NCI-H526 treated with DMSO at 0.1 percent for 48 hours (cell line): ENCODE data around the gene MAP3K19.
"Not testable (repeated sequence)": the region's sequence is repeated elsewhere in the genome, so short reads cannot be mapped to it uniquely, and the experiment has no call there.

ENCODE experiments used
- DNase-seq: peaks from one replicate; lab custom pipeline; 2025; lab: John Stamatoyannopoulos, UW

The MAP3K19 gene

GRCh38 chr2:134985061-134985460 lies 62.2 kb downstream of the MAP3K19 start:
- no peak for DNase-seq

GRCh38 chr2:134982603-134983002 lies 64.6 kb downstream of the MAP3K19 start:
- no peak for DNase-seq

GRCh38 chr2:134980639-134981038 lies 66.6 kb downstream of the MAP3K19 start:
- no peak for DNase-seq

GRCh38 chr2:134979221-134979620 lies 68.0 kb downstream of the MAP3K19 start:
- no peak for DNase-seq

GRCh38 chr2:134977104-134977503 lies 70.1 kb downstream of the MAP3K19 start:
- DNase-seq = not testable (repeated sequence)

GRCh38 chr2:134976074-134976702 lies 71.1 kb downstream of the MAP3K19 start:
- DNase-seq = no peak

GRCh38 chr2:134975281-134976009 lies 71.8 kb downstream of the MAP3K19 start:
- DNase-seq = peak; percentile 5

GRCh38 chr2:134973241-134974138 lies 73.8 kb downstream of the MAP3K19 start:
- no peak for DNase-seq

GRCh38 chr2:134967166-134967565 lies 80.1 kb downstream of the MAP3K19 start:
- DNase-seq = not testable (repeated sequence)

- DNase-seq = no peak
These were observed 89.8 kb downstream of the MAP3K19 start for GRCh38 chr2:134957477-134957876.

GRCh38 chr2:134955744-134956143 lies 91.5 kb downstream of the MAP3K19 start:
- DNase-seq = no peak

- no peak for DNase-seq
These were observed 93.2 kb downstream of the MAP3K19 start for GRCh38 chr2:134954065-134954464.

GRCh38 chr2:134952608-134953007 lies 94.6 kb downstream of the MAP3K19 start:
- no peak for DNase-seq

GRCh38 chr2:134950886-134951285 lies 96.4 kb downstream of the MAP3K19 start:
- no peak for DNase-seq

- DNase-seq = no peak
These were observed 97.1 kb downstream of the MAP3K19 start for GRCh38 chr2:134949981-134950708.

- no peak for DNase-seq
These were observed 101.2 kb downstream of the MAP3K19 start for GRCh38 chr2:134946073-134946472.

GRCh38 chr2:134944975-134945374 lies 102.3 kb downstream of the MAP3K19 start:
- DNase-seq = no peak

GRCh38 chr2:134943540-134943939 lies 103.7 kb downstream of the MAP3K19 start:
- DNase-seq = no peak

GRCh38 chr2:134936691-134937090 lies 110.6 kb downstream of the MAP3K19 start:
- no peak for DNase-seq

GRCh38 chr2:134934641-134935040 lies 112.6 kb downstream of the MAP3K19 start:
- DNase-seq = no peak

- DNase-seq = no peak
These were observed 113.1 kb downstream of the MAP3K19 start for GRCh38 chr2:134934150-134934549.

- no peak for DNase-seq
These were observed 113.5 kb downstream of the MAP3K19 start for GRCh38 chr2:134933732-134934131.
